Subcutaneous abdominal adipose tissue (tissue), 5 donors: ENCODE measurements around the gene DNMT3B.
"Not testable (repeated sequence)": the region's sequence is repeated elsewhere in the genome, so short reads cannot be mapped to it uniquely, and the experiment has no call there.

Source experiments
- H3K27ac ChIP-seq: one replicate; pipeline ENCODE4 v1.7.0; 2013; ENCODE audit warnings: low read depth, mild to moderate bottlenecking, inconsistent platforms, low read length, moderate library complexity
- H3K27me3 ChIP-seq, 5 donors: one replicate each; pipeline ENCODE4 v1.7.0; 2013; ENCODE audit warnings: low read length in 5 of 5, inconsistent platforms in 1 of 5; ENCODE audit not compliant: control insufficient read depth in 5 of 5, insufficient read depth in 4 of 5
- H3K36me3 ChIP-seq, 5 donors: one replicate each; pipeline ENCODE4 v1.7.0; 2013; ENCODE audit warnings: low read length in 5 of 5; ENCODE audit not compliant: control insufficient read depth in 5 of 5, insufficient read depth in 5 of 5
- H3K4me1 ChIP-seq, 5 donors: one replicate each; pipeline ENCODE4 v1.7.0; 2013; ENCODE audit warnings: low read length in 5 of 5, mild to moderate bottlenecking in 3 of 5, moderate library complexity in 1 of 5; ENCODE audit not compliant: control insufficient read depth in 5 of 5, insufficient read depth in 5 of 5
- H3K4me3 ChIP-seq, 5 donors: one replicate each; pipeline ENCODE4 v1.7.0; 2013; ENCODE audit warnings: low read length in 5 of 5, low read depth in 1 of 5
- H3K9ac ChIP-seq, 5 donors: one replicate each; pipeline ENCODE4 v1.7.0; 2013; ENCODE audit warnings: low read length in 5 of 5, mild to moderate bottlenecking in 4 of 5, moderate library complexity in 3 of 5
- H3K9me3 ChIP-seq, 5 donors: one replicate each; pipeline ENCODE4 v1.7.0; 2013; ENCODE audit warnings: low read length in 5 of 5; ENCODE audit not compliant: control insufficient read depth in 5 of 5
- donor health status: healthy.
- donor health status: healthy.
- donor health status: healthy.
- donor health status: healthy.
- donor health status: healthy.

Gene DNMT3B

DNA sequence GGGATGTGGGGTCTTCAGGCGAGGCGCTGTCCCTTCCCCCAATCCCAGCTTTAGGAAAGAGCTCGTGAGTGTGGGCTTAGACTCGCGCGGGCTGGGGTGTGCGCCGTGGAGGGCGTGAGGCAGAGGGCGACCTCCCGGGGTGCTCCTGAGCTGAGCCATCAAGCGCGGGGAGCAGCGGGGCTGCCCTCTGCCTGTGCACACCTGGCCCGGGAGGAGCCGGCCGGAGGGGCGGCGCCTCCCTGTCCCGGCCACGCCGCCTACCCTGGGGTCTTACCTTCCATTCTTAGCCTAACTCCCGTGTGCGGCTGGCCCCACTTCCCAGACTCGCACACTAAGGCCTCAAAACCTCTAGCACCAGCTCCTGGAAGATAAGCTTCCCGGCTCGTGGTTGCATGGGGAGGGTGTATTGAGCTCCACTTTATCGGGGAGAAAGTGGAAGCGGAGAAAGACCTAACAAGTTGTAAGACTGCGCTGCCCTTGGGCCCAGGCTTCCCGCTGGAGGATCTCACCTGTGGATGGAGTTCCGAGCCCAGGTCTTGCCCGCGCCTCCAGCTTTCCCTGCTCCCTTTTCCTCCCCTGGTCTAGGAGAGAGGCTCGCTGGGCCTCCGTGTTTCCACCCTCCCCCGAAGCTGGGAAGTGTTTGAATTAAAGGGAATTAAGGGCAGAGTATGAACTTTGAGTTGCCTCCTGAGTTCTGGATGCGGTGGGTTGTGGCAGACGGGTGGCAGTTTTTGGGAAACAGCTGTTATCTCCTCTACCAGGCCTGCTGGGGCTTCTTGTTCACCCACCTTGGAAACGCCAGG lies 1.2 kb downstream of the DNMT3B start:
- H3K9ac ChIP-seq: peak overlapping the region; percentile 56 to 89 (median 79)
- H3K4me3 ChIP-seq: peak overlapping the region; percentile 75 to 88 (median 83)
- no peaks in the 10 kb centered on the region for H3K27me3 ChIP-seq
- no peak overlapping the region for H3K27ac ChIP-seq
- no peaks in the 10 kb centered on the region for H3K9me3 ChIP-seq
- no peaks in the 10 kb centered on the region for H3K36me3 ChIP-seq
- H3K4me1 ChIP-seq: peaks cover 2 to 29% (median 18%) of the 10 kb centered on the region in 5 donors

DNA sequence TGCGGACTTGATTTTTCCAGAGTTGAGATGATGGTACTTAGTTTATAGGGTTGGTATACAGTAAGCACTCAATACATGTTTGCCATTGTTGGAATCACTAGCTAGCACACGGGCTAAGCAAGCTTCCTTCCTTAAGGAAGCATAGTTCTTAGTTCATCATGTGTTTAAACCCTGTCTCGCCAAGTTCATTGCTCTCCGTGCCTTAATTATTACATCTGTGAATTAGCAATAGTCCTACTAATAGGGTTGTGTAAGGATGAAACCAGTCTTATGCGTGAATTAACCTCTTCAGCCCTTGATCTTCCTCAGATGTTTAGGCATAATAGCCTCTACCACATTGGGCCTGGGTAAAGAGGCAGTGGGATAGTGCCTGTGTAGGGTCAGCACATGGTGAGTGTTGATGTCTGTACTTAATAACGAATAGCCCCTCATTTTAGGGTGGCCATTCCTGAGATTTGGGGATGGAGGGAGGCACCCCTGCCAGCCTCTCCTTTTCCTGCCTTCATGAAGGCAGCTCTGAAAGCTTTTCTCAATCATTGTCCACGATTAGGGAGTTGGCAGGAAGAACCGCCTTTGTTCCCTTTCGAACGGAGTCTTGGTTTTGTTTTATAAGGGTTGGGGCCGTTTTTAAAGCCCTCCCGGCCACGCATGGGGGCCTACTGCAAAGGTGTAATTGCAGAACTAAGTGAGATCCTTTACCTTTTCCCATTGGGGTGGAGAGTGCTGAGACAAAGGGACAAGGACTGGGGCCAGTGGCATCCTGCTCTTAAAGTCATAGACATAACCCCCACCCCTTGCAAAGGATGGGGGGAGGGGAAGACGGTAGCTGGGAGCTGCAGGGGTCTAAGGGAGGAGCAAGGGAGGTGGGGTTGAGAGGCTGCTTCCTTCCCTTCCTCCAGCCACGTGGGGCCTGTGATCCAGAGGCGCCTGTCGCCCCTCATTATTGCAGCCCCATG lies 2.1 kb downstream of the DNMT3B start:
- Histone ChIP-seq H3K4me1 (peaks cover 2 to 29% (median 18%) of the 10 kb centered on the region in 5 donors), H3K27me3 (no peaks in the 10 kb centered on the region), H3K9ac (peak overlapping the region in 1 of 5 donors; percentile 37), H3K9me3 (no peaks in the 10 kb centered on the region), H3K36me3 (no peaks in the 10 kb centered on the region), H3K27ac (no peak overlapping the region), H3K4me3 (no peak overlapping the region)

DNA sequence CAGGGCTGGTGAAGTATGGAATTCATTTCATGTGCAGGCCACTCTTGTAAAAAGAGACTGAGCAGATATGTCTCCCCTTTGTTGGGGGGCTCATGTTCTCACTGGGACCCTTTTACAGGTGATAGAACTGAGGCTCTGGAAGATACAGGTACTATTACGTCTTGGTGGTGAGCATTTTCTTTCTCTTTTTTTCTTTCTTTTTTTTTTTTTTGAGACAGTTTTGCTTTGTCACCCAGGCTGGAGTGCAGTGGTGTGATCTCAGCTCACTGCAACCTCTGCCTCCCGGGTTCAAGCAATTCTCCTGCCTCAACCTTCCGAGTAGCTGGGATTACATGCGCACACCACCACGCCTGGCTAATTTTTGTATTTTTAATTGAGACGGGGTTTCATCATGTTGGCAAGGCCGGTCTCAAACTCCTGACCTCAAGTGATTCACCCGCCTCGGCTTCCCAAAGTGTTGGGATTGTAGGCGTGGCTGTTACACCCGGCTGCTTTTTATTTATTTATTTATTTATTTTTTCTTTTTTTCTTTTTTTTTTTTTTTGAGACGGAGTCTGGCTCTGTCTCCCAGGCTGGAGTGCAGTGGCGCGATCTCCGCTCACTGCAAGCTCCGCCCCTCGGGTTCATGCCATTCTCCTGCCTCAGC lies 3.2 kb downstream of the DNMT3B start:
- not testable (repeated sequence) for H3K4me3 ChIP-seq, H3K9ac ChIP-seq, H3K27ac ChIP-seq, H3K36me3 ChIP-seq, H3K9me3 ChIP-seq, H3K27me3 ChIP-seq
- H3K4me1 ChIP-seq: peaks cover 2 to 29% (median 18%) of the 10 kb centered on the region in 5 donors

DNA sequence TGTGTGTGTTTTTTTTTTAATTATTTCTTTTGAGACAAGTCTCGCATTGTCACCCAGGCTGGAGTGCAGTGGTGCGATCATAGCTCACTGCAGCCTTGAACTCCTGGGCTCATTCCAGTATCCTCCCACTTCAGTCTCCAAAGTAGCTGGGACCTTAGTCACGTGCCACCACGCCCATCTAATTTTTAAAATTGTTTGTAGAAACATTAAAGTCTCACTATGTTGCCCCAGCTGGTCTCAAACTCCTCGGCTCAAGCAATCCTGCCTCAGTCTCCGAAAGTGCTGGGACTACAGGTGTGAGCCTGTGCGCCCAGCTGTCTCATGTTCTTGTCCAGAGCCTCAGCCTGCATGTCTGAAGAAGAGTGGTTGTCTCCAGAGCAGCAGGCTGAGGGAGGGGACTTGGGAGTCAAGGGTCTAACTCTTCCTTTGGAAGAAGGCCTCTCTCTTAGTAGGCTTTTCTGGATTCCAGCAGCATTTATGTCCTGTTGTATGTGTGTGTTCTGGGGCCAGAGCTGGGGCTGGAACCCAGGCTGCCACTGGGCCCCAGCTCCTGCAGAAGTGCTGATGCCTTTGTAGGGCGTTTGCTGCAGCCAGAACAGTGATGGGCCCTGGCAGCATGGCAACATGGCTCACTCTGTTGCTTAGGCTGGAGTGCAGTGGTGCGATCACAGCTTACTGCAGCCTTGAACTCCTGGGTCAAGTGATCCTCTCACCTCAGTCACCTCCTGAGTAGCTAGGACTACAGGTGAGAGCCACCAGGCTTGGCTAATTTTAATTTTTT lies 5.4 kb downstream of the DNMT3B start:
- Histone ChIP-seq H3K27ac (no peak overlapping the region), H3K36me3 (no peaks in the 10 kb centered on the region), H3K9ac (no peak overlapping the region), H3K27me3 (no peaks in the 10 kb centered on the region), H3K4me1 (peaks cover 2 to 21% (median 12%) of the 10 kb centered on the region in 5 donors), H3K9me3 (no peaks in the 10 kb centered on the region), H3K4me3 (no peak overlapping the region)

DNA sequence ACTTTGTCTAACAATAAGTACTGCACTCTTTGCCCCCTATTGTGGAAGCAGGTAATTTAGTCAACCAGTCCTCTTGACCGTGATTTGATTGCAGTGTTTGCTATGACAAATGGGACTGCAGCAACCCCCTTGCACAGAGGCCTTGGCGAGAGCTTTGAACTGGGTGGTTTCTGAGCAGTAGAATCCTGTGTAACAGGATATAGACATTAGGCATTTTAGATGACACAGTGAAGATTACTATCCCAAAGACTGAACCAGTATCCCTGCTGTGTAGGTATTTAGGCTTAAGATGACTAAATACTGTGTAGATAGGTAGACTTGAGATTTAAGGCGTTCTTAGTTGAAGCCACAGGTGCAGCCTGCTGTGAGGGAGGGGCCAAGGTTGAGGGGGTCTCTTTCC lies 9.9 kb downstream of the DNMT3B start:
- H3K4me3 ChIP-seq: no peak overlapping the region
- H3K4me1 ChIP-seq: no peaks in the 10 kb centered on the region
- H3K27ac ChIP-seq: no peak overlapping the region
- H3K9me3 ChIP-seq: no peaks in the 10 kb centered on the region
- H3K9ac ChIP-seq: no peak overlapping the region
- no peaks in the 10 kb centered on the region for H3K36me3 ChIP-seq
- H3K27me3 ChIP-seq: no peaks in the 10 kb centered on the region

DNA sequence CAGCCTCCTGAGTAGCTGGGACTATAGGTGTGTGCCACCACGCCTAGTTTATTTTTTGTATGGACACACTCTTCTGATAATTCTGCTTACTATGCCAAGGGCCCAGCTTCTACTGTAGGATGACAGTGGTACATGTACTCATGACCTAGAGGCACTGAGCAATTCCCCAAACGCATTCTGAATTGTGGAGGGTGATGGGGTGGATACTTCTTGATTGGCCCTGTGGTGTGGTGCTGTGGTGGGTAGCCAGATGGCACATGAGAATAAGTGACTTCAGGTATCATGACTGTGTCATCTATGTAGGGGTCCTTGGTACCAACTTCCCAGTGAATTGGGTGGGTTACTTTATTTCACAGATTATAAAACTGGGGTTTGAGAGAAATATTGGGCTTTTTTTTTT lies 11.0 kb downstream of the DNMT3B start:
- no peak overlapping the region for H3K9ac ChIP-seq
- no peaks in the 10 kb centered on the region for H3K27me3 ChIP-seq
- H3K36me3 ChIP-seq: no peaks in the 10 kb centered on the region
- H3K9me3 ChIP-seq: no peaks in the 10 kb centered on the region
- H3K27ac ChIP-seq: no peak overlapping the region
- no peaks in the 10 kb centered on the region for H3K4me1 ChIP-seq
- H3K4me3 ChIP-seq: no peak overlapping the region

DNA sequence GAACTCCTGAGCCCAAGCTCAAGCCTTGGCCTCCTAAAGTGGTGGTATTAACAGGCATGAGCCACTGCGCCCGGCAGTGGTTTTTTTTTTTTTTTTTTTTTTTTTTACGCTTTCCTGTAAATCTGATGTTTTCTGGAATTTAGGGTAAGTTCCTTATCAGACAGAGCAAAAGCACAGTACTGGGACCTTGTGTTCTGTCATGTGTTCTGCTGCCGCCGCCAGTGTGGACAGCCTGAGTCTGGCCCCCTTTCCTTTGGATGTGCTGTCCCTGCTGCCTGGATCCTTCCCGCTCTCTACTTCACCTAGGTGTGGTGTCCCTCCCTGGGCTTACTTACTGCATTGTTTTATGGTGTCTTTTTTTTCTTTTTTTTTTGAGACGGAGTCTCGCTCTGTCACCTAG lies 11.7 kb downstream of the DNMT3B start:
- no peak overlapping the region for H3K27ac ChIP-seq
- no peak overlapping the region for H3K4me3 ChIP-seq
- no peaks in the 10 kb centered on the region for H3K4me1 ChIP-seq

DNA sequence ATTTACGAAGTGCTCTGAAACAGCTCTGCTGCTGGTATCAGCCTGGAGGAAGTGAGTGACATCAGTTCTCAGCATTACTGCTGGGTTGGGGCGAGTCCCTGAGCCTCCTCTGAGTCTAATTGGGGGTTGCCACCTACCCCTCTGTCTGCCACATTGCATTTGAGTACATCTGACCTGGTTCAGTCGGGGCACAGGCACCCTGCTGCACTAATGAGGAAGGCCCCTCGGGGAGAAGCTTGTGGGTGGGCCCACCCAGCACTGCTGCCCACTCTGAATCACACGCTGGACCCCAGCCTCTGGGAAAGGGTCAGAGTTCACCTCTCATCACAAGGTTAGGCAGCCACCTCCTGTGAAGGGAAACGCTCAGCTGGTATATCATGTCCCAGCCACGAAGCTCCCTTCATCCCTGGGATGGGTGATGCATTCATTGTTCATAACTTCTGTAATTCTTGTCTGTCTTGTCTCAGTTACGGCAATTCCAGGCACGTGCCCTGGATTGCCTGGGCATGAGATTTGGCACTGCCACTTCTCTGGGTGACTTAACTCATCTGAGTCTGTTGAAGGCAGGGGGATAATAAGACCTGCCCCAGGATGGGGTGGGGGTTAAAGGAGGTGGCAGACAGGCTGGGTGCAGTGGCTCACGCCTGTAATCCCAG lies 13.3 kb downstream of the DNMT3B start:
- Histone ChIP-seq H3K9me3 (no peaks in the 10 kb centered on the region), H3K4me3 (no peak overlapping the region), H3K27ac (no peak overlapping the region), H3K36me3 (peaks cover 0 to 1% (median 0%) of the 10 kb centered on the region in 5 donors), H3K4me1 (no peaks in the 10 kb centered on the region), H3K27me3 (no peaks in the 10 kb centered on the region), H3K9ac (no peak overlapping the region)

More for the DNA sequence above, 11.7 kb downstream of the DNMT3B start:
- no peaks in the 10 kb centered on the region for H3K9me3 ChIP-seq
- no peak overlapping the region for H3K9ac ChIP-seq
- H3K27me3 ChIP-seq: no peaks in the 10 kb centered on the region
- H3K36me3 ChIP-seq: no peaks in the 10 kb centered on the region
